Right ventricle myocardium superior (tissue), 1 donor: ENCODE measurements around the gene MUC13. TPM values are rescaled to one million over a fixed set of nuclear protein-coding genes. Genes with fewer than 3 reads are reported as not detected.

Experiments used
- ATAC-seq: fragments of 200-7000 bp; cut with Tn5 transposase; one replicate; pipeline ENCODE4 v1.9.1; 2020; ENCODE audit warnings: mild to moderate bottlenecking; ENCODE audit not compliant: poor library complexity
- DNase-seq: peaks from one replicate; pipeline ENCODE4 v3.0.0-alpha.2; 2020
- intact Hi-C: fragments of 100-400 bp; cut with DNase I; formaldehyde crosslinking; loops from one replicate; pipeline ENCODE4 v1.11.2; 2022
- total RNA-seq: library from RNA; stranded (reverse); fragmentation: NEBNext Ultra II Directional; extraction: Animal tissue kit (Norgen Biotek cat#: 25700); gene quantifications from one replicate; pipeline ENCODE4 v1.2.1, GENCODE V29; 2021
- donor health status: DM: no; HTN: yes; CAD: no; lungs with severe emphysema.

Gene MUC13
- total RNA-seq, 1 donor from 2014 or later = not detected

DNA sequence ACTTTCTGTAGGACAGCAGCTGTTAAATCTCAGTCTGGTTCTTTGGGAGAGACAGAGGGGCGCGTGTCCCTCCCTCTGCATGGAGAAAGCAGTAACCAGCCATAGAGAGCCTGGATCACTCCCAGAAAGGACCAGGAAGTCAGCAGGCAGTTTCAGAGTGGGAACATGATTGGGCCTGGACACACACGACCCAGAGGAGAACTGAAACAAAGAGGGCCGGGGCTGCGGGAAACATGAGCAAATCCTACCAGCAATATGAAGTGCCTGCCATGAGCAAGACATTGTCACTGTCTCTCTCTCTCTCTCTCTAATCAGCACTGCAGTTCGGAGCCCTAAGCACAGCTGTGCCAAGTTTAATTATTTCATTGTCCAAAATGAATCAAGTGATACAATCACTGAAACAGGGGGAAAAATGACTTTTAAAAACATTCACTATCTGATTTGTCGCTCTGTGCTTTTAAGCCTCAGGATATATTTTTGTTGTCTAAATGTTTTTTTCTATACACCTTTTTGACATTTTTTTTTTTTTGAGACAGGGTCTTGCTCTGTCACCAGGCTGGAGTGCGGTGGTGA, 17.6 kb downstream of the MUC13 start:
- intact Hi-C loops = no loop called here
- DNase-seq (peak; percentile 50), ATAC-seq (peak; percentile 48)

DNA sequence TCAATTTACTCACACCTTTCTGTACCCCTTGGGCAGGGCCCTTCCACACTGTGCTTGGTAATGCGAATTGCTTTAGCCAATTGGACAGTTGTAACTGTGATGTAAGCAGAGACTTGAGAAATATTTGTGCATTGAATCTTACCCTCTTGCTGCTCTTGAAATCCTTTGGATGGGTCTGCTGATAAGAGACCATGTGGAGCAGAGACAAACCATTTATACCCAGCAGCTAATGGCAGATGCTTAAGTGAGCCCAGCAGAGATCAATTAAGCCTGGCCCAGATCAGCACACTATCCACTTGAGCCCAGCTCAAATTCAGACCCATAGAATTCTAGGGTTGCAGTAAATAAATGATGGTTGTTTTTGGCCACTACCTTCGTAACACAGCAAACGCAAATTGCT, 19.3 kb downstream of the MUC13 start:
- ATAC-seq (no peak), DNase-seq (no peak)
- intact Hi-C loops = no loop called here

DNA sequence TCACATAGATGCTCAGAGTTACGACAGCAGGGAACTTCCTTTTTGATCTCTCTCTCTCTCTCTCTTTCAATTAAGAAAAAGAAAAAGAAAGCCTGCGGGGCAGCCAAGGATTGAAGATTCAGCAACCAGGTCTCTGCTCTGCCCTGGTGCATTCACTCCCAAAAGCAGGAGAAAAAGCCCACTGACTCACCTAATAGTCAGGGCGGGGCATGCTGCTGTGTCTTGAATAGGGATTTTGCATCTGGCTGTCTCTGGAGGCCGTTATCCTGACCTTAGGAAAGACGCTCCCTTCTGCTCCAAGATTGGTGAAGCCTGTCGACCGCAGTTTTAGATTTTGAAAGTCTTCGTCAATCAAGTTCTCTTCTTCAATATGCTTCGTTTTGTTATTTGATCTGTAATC, 26.6 kb downstream of the MUC13 start:
- ATAC-seq (no peak), DNase-seq (no peak)
- intact Hi-C loops = no loop called here

DNA sequence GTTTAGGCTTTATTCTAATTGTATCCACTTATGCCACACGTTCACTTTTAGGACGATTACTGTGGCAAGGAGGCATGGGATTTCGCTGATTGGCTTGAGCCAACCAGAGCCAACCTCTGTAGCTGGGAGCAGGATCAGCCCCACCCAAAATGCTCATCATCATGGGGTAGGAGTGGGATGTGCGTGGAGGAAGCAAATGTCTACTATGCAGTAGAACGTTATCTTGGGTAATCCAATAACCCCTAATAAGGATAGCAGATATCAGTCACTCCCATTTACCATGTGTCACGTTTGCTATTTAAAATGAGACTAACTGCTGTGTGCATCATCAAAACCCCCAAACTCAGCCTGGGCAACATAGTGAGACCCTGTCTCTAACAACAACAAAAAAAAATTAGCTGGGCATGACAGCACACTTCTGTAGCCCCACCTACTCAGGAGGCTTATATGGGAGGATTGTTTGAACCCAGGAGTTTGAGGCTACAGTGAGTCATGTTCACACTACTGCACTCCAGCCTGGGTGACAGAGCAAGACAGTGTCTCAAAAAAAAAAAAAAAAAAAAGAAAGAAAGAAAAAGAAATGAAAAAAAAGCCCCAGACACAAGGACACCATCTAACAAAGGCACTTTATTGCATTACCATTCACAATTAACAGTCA, 29.6 kb downstream of the MUC13 start:
- DNase-seq (no peak), ATAC-seq (no peak)
- intact Hi-C loops = no loop called here

DNA sequence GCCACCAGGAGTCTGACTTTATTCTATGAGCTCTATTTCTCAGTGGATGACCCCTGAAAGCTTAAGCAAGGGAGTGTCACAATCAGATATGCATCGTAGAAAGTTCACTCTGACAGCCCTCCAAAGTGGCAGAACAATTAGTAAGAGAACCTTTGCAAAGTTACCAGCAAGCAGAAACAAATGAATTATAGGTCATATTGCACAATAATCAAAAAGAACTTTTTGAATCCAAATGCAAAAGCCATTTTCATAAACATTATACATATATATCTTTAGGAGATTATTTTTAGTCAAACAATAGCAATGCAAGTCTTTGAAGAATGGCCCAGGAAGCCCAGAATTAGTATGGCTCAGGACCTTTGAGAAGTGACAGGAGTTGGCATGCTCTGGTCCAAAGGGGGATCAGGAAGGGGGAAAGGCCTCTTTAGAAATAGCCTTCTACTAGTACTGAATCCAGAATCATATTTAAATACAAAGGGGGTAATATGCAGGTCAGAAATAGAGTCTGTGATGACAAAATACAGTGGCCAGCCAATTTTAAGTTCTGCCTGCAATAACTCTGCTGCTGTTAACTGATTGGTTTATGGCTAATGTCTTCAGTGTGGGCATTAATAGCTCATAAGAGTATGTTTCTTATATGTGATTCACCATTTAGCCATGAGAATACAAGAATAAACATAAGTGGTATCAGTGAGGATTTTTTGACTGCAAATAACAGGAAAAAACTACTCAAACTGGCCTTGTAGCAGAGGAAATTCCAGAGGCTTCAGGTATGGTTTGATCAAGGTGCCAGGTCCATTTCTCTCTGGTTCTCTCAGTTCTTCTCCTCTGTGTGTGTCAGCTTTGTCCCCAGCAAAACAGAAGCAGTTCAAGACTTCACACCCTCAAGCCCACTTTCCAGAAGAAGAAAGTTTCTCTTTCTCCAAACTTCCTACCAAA, 30.4 kb downstream of the MUC13 start:
- no peak for ATAC-seq

DNA sequence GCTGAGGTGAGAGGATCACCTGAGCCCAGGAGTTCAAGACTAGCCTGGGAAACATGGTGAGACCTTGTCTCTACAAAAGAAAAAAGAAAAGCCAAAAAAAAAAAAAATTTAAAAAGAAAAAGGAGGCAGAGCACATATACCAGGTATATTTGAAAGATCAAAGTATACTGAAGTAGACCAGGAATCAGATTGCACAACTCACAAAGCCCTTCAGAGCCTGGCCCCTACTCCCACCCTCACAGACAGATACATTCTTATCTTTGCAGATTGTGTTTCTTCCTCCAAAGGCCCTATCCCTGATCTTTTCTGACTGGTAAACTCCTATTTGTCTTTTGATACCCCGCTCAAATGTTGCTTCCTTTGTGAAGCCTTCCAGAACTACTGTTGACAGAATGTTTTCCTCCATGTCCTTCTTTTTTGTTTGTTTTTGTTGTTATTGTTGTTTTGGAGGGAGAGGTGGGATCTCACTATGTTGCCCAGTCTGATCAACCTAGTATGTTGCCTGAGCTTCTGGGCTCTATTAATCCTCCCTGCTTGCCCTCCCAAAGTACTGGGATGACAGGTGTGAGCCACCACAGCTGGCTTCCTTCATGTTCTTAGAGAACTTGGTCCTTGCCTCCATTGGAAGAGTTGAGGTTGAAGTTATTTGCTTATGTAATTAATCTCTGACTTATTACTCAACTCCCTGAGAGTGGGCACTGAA, 37.6 kb downstream of the MUC13 start:
- no peak for ATAC-seq
- intact Hi-C loops = no loop called here
- no peak for DNase-seq

More for the DNA sequence above, 30.4 kb downstream of the MUC13 start:
- intact Hi-C loops = no loop called here
- DNase-seq = no peak

DNA sequence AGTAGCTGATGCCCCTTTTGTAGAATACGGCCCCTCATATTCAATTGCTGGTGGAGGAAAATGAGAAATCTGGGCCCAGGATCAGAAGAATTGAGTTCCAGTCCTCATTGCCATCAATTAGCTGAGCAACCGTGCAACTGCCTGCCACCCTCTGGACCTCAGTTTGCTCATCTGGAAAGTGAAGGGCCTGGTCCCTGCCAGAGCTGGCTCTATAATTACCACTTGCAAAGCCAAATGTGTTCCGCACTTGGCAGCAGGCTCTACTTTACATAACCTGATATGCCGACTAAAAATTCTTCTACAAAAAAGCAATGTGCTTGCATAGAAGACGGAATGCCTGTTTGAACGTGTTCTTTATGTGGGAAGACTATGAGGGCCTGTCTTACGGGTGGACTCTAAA, 38.8 kb downstream of the MUC13 start:
- intact Hi-C loops = no loop called here
- ATAC-seq (peak; percentile 56), DNase-seq (peak; percentile 44)

DNA sequence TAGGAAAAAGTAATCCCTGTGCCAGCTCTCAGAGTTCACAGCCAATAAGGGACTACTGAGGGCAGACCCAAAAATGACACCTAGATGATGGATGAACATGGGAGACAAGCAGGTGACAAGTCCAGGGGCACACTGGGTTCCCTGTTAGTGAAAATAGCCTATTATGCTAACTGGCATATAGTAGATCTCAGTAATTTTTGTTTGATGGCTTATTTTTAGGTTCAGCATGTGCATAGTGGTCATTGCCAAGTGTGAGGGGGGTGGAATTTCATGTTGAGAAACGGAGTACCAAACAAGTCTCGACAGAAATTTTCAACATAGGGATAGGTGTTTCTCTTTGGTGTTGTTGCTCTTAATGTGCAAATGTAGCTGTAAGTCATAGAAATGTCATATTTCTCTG, 41.0 kb downstream of the MUC13 start:
- peak; percentile 38 for ATAC-seq
- intact Hi-C loops = no loop called here
- DNase-seq = no peak

DNA sequence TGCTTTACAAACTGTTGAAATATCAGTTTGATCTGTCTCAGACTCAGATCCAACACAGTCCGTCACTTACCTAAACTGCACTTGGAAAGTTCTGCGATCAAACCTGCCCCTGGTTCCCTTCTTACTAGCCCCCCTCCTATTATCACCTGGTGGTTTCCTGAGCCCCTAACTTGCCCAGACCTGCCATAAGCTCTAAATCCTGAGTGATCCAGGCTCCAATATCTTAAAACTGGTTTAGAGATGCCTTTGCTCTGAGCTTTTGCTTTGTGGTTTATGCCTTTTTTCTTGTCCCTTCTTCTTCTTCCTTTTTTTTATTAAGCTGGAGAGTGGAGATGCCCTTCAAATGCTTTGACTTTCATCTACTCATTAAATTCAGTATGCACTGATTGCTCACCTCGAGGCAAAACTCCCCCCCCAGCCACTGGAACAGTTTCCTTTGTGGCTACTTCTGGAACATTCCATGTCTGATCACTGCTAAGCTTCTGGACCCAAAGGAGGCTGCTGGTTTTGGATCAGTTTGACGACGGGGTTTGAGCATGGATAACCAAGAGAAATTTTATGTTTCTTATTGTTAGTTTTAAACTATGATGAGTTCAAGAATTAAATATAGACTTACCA, 43.9 kb downstream of the MUC13 start:
- intact Hi-C loops = no loop called here
- DNase-seq (no peak), ATAC-seq (no peak)

DNA sequence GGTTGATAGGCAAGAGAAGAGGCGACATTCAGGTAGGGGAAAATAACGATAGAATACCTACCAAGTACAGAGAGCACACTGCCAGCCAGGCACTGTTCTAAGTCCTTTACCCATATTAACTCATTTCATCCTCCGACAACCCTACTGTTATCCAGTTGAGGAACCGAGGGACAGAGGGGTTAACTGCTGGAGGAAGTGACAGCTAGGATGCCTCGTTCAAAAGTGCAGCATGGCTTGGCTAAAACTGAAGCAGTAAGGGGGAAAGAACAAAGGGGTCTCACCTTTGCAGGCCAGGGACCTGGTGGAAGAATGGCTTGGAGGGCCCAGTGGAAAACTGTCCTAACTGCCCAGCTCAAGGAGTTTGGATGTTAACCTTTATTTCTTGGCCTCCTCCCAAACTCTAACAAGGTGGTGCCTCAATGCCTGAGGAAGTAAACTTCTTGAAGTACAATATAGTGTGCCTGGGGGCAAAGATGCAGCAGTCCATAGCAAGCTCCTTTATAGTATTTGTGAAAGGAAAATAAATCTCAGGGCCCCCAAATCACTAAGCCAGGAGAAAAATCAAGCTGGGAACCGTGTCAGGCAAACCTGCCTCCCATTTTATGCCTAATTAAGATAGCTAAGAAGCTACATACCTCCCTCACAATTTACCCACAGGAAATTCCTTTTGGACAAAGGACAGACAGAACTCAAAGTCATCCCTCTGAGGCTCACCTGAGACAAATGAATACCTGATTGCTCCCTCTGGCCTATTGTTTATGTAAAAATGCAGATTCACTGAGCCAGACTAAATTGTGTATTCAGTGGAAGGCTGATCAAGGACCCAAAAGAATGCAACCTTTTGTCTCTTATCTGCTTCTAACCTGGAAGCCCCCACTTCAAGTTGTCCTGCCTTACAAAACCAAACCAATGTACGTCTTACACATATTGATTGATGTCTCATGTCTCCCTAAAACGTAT, 45.8 kb downstream of the MUC13 start:
- no peak for DNase-seq
- ATAC-seq = no peak
- intact Hi-C loops = loop anchor here (5.0 kb wide), 1 partner anchor 101 kb away; no protein-coding TSS in a partner anchor

DNA sequence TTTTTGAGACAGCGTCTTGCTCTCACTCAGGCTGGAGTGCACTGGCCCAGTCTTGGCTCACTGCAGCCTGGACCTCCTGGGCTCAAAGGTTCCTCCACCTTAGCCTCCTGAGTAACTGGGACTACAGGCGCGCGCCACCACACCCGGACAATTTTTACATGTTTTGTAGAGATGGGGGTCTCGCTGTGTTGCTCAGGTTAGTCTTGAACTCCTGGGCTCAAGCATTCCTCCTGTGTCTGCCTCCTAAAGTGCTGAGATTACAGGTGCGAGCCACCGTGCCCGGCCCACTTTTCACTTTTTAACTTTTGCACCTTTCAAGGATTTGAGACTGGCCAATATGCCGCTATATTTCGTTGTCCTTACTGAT, 46.6 kb downstream of the MUC13 start:
- ATAC-seq (no peak), DNase-seq (no peak)
- intact Hi-C loops = loop anchor here (5.0 kb wide), 1 partner anchor 101 kb away; no protein-coding TSS in a partner anchor

DNA sequence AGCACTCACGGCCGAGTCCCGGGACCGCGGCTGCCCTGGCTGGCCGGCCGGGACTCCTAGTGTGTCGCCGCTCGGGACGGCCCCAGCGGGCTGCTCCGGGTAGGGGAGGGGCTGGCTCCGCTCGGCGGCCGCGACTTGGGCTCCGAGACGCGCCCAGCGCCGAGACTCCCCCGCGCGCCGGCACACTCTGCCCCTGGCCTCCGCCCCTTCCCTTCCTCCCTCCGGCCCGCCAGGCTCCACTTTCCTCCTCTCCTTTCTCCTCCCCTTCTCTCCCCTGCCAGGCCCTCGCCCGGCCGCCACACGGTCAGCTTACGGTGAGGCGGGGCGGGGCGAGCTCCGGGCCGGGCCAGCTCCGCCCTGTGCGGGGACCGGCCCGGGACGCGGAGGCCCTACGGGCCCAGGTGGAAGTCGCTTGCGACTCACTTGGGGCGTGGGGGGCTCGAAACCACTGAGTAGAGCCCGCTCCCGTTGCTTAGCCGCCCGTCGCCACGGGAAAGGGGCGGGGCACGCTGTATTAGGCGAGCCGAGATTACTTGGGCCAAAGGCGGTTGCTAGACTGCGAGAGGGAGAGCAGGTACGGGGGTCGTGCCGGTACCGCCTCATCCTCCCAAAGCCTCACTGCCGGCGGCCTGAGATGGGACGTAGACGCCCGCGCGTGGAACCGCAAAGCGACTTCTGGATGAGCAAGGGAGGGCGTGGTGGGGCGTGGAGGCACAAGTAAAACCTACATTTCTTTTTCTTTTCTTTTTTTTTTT, 47.2 kb downstream of the MUC13 start, which contains the start of gene ITGB5:
TSS of gene ITGB5 (minus strand) at position 189 of the 755 bp plus-strand sequence. CDS start 365 bp downstream, outside the sequence.
- intact Hi-C loops = loop anchor here (5.0 kb wide), 1 partner anchor 100 kb away; no protein-coding TSS in a partner anchor
- DNase-seq = peak; percentile 90
- peak; percentile 93 for ATAC-seq

DNA sequence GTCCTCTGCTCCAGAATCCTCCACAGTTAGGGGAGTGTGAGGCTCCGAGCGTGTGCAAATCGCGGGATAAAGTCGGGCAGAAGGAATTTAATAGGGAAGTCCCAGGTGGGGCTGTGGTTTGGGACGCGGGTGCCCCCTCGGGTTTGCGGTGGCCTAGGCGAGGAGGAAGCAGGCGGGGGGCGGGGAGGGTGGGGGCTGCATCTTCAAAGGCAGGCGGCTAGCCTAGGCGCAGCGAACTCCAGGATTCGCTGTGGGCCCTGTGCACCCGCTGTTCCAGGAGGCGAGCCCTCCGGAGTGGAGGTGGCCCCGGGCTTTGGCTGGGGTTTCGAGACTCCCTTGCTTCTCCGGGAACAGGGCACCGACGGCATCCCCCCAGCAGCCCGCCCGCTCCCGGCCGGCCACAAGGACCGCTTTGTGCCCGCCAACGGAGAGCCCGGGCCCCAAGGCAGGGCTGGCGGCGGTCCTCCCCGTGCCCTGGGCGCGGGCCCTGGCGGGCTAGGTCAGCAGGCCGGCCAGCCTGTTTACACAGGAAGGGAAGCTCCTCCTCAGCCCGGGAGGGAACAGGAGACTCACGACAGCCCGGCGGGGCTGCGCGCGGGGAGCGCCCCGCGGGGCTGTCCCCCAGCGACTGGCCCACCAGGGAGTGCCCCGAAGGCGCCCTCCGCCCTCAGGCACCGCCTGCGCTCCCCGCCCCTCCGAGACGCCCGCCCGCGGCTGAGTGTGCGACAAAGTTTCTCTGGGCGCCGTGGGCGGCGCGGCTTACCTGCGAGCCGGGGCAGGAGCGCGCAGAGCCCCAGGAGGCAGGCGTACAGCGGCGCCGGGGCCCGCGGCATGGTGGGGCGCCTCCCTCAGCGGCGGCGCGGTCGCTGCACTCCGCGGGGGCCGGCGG, 48.1 kb downstream of the MUC13 start:
- ATAC-seq = peak; percentile 59
- peak; percentile 64 for DNase-seq
- intact Hi-C loops = loop anchor here (5.0 kb wide), 1 partner anchor 99 kb away; no protein-coding TSS in a partner anchor

DNA sequence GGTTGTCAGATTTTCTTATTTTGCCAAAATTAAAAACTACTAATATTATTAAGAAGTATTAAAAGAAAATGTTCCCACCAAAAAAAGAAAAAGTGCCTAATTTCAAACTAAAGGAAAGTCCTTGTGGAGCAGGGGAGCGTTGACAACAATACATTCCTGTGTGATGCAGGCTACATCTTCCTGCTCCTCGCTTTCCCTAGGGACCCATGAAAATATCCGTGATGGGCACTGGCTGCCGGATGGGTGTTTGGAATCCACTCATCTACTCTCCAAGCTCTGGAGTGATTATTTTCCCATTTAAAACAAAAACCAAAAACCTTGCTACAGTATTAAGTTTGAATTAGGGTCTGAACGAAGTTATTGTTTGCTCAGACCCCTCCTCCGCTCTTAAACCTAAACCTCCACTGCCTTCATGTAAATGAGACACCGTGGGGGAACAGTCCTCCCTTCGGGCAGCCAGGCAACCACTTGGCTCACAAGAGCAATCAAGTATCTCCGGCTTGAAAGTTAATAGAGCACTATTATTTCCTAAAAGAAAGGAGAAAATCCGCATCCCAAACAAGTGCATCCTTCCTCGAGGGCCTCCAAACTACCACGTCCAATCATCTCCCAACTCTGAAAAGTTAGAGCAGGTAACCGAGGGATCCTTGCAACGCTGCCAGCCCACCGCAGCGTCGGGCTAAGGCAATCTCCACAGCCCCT, 48.9 kb downstream of the MUC13 start:
- no peak for DNase-seq
- no peak for ATAC-seq
- intact Hi-C loops = loop anchor here (5.0 kb wide), 1 partner anchor 98 kb away; no protein-coding TSS in a partner anchor
